Measurements from ENCODE around the gene CCDC83.
"Not testable (repeated sequence)": the region's sequence is repeated elsewhere in the genome, so short reads cannot be mapped to it uniquely, and the experiment has no call there.

Gene CCDC83

GRCh38 chr11:85946221-85946620 is 91.0 kb downstream of the CCDC83 start:
- DNase-seq: no peak

- no peak for DNase-seq
Measured at GRCh38 chr11:85947431-85948272, 92.5 kb downstream of the CCDC83 start.

- no peak for DNase-seq
Measured at GRCh38 chr11:85948884-85949283, 93.7 kb downstream of the CCDC83 start.

- DNase-seq: no peak
Measured at GRCh38 chr11:85949798-85950197, 94.6 kb downstream of the CCDC83 start.

- no peak for DNase-seq
Measured at GRCh38 chr11:85950317-85951048, 95.3 kb downstream of the CCDC83 start.

GRCh38 chr11:85951049-85951405 is 95.8 kb downstream of the CCDC83 start:
- no peak for DNase-seq

- DNase-seq: no peak
Measured at GRCh38 chr11:85951428-85952107, 96.4 kb downstream of the CCDC83 start.

GRCh38 chr11:85952108-85952485 is 96.9 kb downstream of the CCDC83 start:
- not testable (repeated sequence) for DNase-seq

- no peak for DNase-seq
Measured at GRCh38 chr11:85953491-85954143, 98.4 kb downstream of the CCDC83 start.

- DNase-seq: no peak
Measured at GRCh38 chr11:85955531-85955930, 100.3 kb downstream of the CCDC83 start.

- no peak for DNase-seq
Measured at GRCh38 chr11:85960678-85961077, 105.5 kb downstream of the CCDC83 start.

GRCh38 chr11:85961130-85961529 is 105.9 kb downstream of the CCDC83 start:
- DNase-seq: no peak

- no peak for DNase-seq
Measured at GRCh38 chr11:85961930-85962363, 106.8 kb downstream of the CCDC83 start.

- no peak for DNase-seq
Measured at GRCh38 chr11:85965202-85965601, 110.0 kb downstream of the CCDC83 start.

- DNase-seq: no peak
Measured at GRCh38 chr11:85967457-85967856, 112.3 kb downstream of the CCDC83 start.

Measured in cortex of kidney (tissue), 1 donor.